ENCODE results near the gene SLC39A13. TPM values are rescaled to one million over a fixed set of nuclear protein-coding genes. Genes with fewer than 3 reads are reported as not detected.

SLC39A13 gene
- total RNA-seq, 1 donor from 2014 or later: 36.0 TPM

DNA sequence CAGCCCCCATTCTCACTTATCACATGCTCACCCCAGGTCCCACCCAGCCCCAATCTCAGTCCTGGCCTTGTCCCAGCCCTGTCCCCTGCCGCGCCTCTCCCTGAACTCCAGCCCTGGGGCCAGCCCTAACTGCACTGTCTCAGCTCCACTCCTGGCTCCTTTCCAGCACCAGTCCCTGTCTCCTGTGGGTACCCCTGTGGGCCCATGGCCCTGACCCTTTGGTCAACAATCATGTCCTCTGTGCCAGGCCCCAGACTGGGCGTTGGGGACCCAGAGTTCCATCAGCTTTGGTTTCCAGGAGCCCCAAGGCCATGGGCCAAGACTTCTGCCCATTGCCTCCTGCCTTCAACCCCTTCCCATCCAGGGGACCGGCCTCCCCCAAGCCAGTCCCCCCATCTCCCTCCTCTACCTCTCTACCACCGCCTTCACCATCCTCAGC, 30.8 kb upstream of the SLC39A13 start:
- no peaks in the 10 kb centered on the region for H3K36me3 Mint-ChIP-seq (ENCODE audit: low read depth)
- no peak overlapping the region for H3K27ac Mint-ChIP-seq (ENCODE audit: unreplicated experiment)
- no peak overlapping the region for H3K4me3 Mint-ChIP-seq

DNA sequence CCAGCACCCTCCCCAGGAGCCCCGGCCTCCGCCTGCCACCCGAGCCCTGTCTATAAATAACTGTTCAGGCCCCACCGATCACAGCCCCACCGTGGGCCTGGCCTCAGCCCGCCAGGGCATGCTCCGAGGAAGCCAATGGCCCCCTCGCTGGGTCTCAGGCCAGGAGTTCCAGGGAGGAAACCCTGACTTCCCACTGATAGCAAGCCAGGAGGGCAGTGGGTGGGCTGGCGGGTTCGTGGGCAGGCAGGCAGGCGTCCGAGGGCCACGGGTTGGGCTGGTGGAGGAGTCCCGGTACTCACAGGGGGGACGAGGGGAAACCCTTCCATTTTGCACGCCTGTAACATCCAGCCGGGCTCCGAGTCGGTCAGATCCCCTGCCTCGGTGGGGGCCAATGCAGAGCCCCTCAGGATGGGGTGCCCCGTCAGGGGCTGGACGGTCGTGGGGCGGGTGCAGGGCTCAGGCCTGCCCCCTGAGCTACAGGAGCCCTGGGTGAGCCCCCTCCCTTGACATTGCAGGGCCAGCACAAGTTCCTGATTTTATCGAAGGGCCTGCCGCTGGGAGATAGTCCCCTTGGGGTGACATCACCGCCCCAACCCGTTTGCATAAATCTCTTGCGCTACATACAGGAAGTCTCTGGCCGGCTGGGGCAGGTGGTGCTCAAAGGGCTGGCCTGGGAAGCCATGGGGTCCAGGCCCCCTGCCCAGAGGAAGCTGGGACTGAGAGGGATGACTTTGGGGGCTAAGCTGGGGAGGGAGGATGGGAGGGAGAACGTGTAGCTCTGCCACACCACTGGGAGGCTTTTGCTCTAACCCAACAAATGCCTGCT, 30.2 kb upstream of the SLC39A13 start, which contains the start of gene SPI1:
Gene SPI1, minus strand, starts transcription at position 538 of the 826 bp plus-strand sequence. Its CDS starts 194 bp downstream, at position 344.
- H3K9me3 Mint-ChIP-seq: peaks cover 3% of the 10 kb centered on the region
- no peaks in the 10 kb centered on the region for H3K27me3 Mint-ChIP-seq (ENCODE audit: low read depth)
- no peak within 1 kb of the TSS for H3K4me3 Mint-ChIP-seq
- TF ChIP-seq, protein P1, sequence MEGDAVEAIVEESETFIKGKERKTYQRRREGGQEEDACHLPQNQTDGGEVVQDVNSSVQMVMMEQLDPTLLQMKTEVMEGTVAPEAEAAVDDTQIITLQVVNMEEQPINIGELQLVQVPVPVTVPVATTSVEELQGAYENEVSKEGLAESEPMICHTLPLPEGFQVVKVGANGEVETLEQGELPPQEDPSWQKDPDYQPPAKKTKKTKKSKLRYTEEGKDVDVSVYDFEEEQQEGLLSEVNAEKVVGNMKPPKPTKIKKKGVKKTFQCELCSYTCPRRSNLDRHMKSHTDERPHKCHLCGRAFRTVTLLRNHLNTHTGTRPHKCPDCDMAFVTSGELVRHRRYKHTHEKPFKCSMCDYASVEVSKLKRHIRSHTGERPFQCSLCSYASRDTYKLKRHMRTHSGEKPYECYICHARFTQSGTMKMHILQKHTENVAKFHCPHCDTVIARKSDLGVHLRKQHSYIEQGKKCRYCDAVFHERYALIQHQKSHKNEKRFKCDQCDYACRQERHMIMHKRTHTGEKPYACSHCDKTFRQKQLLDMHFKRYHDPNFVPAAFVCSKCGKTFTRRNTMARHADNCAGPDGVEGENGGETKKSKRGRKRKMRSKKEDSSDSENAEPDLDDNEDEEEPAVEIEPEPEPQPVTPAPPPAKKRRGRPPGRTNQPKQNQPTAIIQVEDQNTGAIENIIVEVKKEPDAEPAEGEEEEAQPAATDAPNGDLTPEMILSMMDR (conservative IDR thresholded peaks at IDR 0.05): no peak
- H3K27ac Mint-ChIP-seq (ENCODE audit: unreplicated experiment): peak within 1 kb of the TSS; percentile 67
- H3K36me3 Mint-ChIP-seq (ENCODE audit: low read depth): no peaks in the 10 kb centered on the region
- H3K4me1 Mint-ChIP-seq: no peaks in the 10 kb centered on the region
- no peak for DNase-seq (ENCODE audit: low read depth, low spot score)

More for the DNA sequence above, 30.8 kb upstream of the SLC39A13 start:
- Mint-ChIP-seq H3K4me1 (no peaks in the 10 kb centered on the region), H3K9me3 (peaks cover 3% of the 10 kb centered on the region), H3K27me3 (ENCODE audit: low read depth) (no peaks in the 10 kb centered on the region)
- TF ChIP-seq, protein P1 (conservative IDR thresholded peaks at IDR 0.05): no peak
- no peak for DNase-seq (ENCODE audit: low read depth, low spot score)

DNA sequence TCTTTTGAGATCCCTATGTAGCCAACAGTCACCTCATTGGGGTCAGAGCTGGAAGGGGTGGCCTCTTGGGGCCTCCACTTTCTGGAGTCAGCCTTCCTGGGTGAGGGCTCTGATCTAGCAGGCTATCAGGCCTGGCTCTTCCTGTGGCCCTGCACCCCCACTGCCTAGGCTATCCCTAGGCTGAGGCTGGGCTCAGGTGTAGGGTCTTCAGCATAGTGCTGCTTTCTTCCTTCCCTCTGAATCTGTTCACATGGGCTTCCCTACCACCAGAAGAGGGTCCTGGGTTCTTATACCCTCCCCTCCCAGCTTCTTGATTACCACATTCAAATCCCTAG, 29.6 kb upstream of the SLC39A13 start:
- Mint-ChIP-seq H3K9me3 (peaks cover 3% of the 10 kb centered on the region), H3K4me3 (no peak overlapping the region), H3K36me3 (ENCODE audit: low read depth) (no peaks in the 10 kb centered on the region), H3K27ac (ENCODE audit: unreplicated experiment) (peak overlapping the region; percentile 67), H3K4me1 (no peaks in the 10 kb centered on the region), H3K27me3 (ENCODE audit: low read depth) (no peaks in the 10 kb centered on the region)
- no peak for DNase-seq (ENCODE audit: low read depth, low spot score)
- TF ChIP-seq, protein P1 (conservative IDR thresholded peaks at IDR 0.05): no peak

DNA sequence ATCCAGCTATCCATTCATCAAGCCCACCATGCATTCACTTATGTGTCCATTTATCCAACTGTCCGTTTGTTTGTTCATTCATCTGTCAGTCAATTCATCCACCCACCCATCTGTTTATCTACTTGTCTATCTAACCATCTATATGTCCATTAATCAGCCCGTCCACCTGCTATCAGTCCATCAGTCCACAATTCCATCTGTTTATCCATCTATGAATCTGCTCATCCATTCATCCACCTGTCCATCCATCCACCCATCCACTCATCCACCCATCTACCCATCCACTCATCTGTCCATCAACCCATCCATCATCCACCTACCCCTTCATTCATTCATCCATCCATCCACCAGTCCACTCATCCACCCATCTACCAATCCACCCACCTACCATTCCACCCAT, 29.1 kb upstream of the SLC39A13 start:
- TF ChIP-seq, protein P1 (conservative IDR thresholded peaks at IDR 0.05): no peak
- peaks cover 3% of the 10 kb centered on the region for H3K9me3 Mint-ChIP-seq
- no peaks in the 10 kb centered on the region for H3K36me3 Mint-ChIP-seq (ENCODE audit: low read depth)
- DNase-seq (ENCODE audit: low read depth, low spot score): no peak
- H3K27me3 Mint-ChIP-seq (ENCODE audit: low read depth): no peaks in the 10 kb centered on the region
- H3K27ac Mint-ChIP-seq (ENCODE audit: unreplicated experiment): no peak overlapping the region
- H3K4me3 Mint-ChIP-seq: no peak overlapping the region
- no peaks in the 10 kb centered on the region for H3K4me1 Mint-ChIP-seq

DNA sequence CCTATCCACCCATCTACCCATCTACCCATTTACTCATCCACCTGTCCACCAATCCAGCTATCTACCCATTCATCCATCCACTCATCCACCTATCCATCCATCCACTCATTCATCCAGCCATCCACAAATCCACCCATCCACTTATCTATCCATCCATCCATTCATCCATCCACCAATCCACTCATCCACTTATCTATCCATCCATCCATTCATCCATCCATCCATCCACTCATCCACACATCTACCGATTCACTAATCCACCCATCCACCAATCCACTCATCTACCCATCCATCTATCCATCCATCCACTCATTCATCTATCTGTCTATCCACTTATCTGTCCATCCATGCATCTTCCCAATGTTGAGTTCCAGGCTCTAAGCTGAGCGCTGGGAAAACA, 28.3 kb upstream of the SLC39A13 start:
- no peaks in the 10 kb centered on the region for H3K27me3 Mint-ChIP-seq (ENCODE audit: low read depth)
- DNase-seq (ENCODE audit: low read depth, low spot score): no peak
- TF ChIP-seq, protein P1 (conservative IDR thresholded peaks at IDR 0.05): no peak
- no peak overlapping the region for H3K4me3 Mint-ChIP-seq
- peaks cover 3% of the 10 kb centered on the region for H3K9me3 Mint-ChIP-seq
- H3K4me1 Mint-ChIP-seq: no peaks in the 10 kb centered on the region
- H3K36me3 Mint-ChIP-seq (ENCODE audit: low read depth): no peaks in the 10 kb centered on the region
- no peak overlapping the region for H3K27ac Mint-ChIP-seq (ENCODE audit: unreplicated experiment)
